ENCODE measurements around the gene LHB.
"Not testable (repeated sequence)": the region's sequence is repeated elsewhere in the genome, so short reads cannot be mapped to it uniquely, and the experiment has no call there.

Gene LHB

DNA sequence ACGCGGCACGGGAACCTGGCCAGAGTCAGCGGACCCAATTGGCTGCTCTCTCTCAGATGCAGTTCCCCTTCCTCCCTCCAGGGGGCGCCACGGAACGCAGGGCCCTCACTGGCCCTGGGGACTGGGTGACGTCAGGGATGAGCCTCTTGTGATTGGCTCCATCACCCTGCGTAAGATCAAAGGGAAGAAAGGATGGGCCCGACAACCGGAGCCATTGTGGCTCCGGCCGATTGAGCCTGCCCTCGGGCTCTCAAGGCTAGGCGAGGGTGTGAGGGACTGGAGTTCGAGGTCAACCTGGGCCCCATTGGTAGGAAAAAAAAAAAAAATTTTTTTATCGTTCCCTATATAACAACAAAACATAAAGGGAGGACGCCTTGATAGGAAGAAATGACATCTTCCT lies 19.9 kb upstream of the LHB start, which contains the start of gene CGB1:
Gene CGB1, minus strand, starts transcription at position 81 of the 400 bp plus-strand sequence. CDS start 184 bp downstream, outside the sequence.
- DNase-seq = not testable (repeated sequence)

DNA sequence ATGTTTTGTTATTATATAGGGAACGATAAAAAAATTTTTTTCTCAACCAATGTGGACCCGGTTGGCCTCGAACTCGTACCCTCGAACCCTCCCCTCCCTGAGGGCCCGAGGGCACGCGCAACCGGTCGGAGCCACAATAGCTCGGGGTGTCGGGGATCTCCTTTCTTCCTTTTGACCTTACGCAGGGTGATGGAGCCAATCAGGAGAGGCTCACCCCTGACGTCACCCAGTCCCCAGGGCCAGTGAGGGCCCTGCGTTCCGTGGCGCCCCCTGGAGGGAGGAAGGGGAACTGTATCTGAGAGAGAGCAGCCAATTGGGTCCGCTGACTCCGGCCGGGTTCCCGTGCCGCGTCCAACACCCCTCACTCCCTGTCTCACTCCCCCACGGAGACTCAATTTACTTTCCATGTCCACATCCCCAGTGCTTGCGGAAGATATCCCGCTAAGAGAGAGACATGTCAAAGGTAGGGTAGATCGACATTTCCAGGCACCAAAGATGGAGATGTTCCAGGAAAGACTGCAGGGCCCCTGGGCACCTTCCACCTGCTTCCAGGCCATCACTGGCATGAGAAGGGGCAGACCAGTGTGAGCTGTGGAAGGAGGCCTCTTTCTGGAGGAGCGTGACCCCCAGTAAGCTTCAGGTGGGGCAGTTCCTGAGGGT lies 14.9 kb upstream of the LHB start, which contains the start of gene CGB2:
Gene CGB2, plus strand, starts transcription at position 249 of the 660 bp plus-strand sequence. Its CDS starts 206 bp downstream, at position 455.
- peak; percentile 38 for DNase-seq

GRCh38 chr19:49030323-49030722 lies 13.4 kb upstream of the LHB start:
- not testable (repeated sequence) for DNase-seq

- DNase-seq = not testable (repeated sequence)
Observed at GRCh38 chr19:49029749-49030148, 12.9 kb upstream of the LHB start.

GRCh38 chr19:49028686-49029085 lies 11.8 kb upstream of the LHB start:
- DNase-seq = not testable (repeated sequence)

- not testable (repeated sequence) for DNase-seq
Observed at GRCh38 chr19:49025599-49025998, 8.7 kb upstream of the LHB start.

DNA sequence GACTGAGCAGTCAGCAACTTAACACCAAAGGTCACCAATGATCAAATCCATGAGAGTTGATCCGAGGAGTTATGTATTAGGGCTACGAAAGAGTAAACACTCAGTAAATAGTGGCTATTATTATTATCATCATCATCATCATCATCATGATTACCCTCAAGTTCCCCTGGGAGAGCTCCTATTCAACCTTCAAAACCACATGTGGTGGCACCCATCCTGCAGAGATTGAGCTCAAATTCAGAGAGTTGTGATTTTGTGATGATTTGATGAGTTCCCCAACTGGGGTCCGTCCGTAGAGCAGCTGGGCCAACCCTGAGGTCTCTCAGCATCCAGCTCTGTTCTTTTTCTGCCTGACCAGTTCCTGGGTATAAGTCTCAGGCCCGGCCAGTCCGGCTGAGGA lies 8.2 kb upstream of the LHB start:
- not testable (repeated sequence) for DNase-seq

GRCh38 chr19:49024233-49024632 lies 7.3 kb upstream of the LHB start, which contains the start of gene CGB3:
CGB3 (minus strand) TSS chr19:49024333; CDS start chr19:49023971, 362 bp downstream.
- not testable (repeated sequence) for DNase-seq

DNA sequence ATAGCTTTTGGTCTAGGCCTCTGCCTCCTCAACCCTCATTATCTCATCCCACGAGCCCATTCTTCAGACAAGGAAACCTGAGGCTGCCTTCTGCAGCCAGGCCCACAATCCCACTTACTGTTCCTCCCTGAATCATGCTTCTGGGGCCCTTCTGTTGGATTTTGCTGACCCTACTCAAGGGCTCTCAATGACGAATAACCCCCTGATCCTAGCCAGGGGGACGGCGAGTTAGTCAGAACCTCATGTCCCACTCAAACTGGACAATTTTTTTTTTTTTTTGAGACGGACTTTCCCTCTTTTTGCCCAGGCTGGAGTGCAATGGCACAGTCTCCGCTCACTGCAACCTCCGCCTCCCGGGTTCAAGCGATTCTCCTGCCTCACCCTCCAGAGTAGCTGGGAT lies 5.2 kb upstream of the LHB start:
- DNase-seq = no peak

GRCh38 chr19:49020931-49021895 lies 4.3 kb upstream of the LHB start:
- no peak for DNase-seq

DNA sequence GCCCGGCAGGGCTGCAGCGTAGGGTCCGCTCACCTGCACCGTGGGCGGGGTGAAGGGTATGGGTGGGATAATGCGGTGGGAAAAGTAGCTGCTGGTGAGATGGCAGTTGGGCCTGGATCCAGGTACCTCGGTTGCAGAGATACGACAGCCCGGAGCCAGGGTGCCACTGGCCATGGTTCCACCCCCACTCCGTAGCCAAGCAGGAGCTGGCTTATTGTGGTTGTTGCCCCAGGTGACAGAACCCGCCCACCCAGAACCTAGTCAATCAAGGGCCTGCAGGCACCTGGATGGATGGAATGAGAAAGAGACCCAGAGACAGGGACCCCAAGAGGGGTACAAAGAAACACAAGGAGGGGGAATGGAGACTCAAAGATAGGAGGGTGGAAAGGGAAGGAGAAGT lies 3.5 kb upstream of the LHB start:
- no peak for DNase-seq

- peak; percentile 79 for DNase-seq
Observed at GRCh38 chr19:49019242-49019932, 2.5 kb upstream of the LHB start.

DNA sequence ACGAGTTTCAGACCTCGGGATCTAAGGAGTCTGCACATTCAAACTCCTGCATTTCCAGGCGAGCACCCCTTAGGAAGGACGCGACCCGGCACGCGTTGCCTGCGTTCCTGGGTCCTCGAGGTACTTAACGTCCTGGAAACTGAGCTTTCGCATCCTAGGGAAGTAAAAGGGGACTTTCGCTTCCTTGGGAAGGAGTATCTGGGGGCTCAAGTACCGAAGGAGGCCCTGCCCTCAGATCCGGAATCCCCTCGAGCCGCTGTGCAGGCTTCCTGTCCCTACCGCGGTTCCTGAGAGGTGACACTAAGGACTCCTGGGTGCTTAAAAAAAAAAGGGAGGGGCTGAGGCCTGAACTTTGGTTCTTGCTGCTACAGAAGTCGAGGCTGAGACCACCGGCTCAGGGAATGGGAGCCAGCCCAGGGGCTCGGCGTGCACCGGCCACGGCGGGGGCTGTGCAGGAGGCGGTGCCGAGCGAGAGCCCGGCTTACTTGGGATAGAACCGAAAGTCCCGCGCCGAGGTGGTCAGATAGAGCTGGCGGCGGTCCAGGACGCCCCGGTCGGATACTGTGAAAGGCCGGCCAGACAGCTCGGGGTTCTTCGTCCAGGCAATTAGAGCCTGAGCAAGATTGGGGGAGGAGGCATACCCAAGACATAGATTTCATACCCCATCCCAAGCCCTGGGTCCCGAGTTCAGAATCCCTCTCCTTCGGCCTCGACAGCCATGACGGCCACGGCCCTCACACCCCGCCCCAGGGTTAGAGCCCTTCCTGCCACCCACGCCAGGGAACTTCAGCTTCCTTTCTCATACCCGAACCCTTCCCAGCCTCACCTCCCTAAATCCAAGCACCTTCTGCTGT lies 1.7 kb upstream of the LHB start:
- DNase-seq = peak; percentile 46

- peak; percentile 68 for DNase-seq
Observed at GRCh38 chr19:49017666-49018351, 918 bp upstream of the LHB start.

DNA sequence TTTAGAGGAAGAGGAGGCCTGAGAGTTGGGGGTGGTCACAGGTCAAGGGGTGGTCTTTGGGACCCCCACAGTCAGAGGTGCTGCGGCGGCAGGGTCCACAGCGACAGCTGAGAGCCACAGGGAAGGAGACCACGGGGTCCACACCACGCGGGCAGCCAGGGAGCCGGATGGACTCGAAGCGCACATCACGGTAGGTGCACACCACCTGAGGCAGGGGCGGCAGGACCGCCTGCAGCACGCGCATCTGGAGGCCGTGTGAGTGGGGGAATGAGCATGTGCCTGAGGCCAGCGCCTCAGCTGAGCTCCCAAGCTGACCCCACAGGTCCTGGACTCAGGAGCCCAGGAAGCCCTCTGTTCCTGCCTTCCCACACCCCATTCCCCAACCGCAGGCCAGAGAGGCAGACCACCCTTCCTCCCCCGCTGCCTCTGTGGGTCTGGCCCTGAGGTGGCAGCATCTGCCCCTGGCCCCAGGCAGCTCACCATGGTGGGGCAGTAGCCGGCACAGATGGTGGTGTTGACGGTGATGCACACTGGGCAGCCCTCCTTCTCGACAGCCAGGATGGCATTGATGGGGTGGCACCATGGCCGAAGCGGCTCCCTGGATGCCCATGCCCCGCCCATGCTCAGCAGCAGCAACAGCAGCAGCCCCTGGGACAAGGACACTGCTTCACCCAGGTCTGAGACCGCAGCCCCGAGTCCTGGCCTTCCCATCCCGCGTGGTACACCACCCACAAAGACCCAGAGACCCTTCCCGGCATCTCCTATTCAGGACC lies 638 bp downstream of the LHB start:
- no peak for DNase-seq

DNA sequence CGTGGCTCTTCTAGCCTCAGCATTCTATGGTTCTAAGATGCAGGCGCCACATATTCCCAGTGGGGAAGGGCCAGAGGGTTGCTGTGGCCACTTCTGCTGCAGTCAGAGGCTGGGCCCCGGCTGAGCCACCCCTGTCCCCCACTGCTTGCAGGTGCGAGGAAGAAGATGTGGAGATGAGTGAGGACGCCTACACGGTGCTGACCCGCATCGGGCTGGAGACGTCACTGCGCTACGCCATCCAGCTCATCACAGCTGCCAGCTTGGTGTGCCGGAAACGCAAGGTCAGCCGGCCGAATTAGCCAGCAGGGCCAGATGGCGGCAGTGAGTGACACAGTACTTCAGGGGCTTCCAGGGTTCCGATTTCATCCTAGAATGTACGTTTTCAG lies 2.0 kb downstream of the LHB start:
- no peak for DNase-seq

DNA sequence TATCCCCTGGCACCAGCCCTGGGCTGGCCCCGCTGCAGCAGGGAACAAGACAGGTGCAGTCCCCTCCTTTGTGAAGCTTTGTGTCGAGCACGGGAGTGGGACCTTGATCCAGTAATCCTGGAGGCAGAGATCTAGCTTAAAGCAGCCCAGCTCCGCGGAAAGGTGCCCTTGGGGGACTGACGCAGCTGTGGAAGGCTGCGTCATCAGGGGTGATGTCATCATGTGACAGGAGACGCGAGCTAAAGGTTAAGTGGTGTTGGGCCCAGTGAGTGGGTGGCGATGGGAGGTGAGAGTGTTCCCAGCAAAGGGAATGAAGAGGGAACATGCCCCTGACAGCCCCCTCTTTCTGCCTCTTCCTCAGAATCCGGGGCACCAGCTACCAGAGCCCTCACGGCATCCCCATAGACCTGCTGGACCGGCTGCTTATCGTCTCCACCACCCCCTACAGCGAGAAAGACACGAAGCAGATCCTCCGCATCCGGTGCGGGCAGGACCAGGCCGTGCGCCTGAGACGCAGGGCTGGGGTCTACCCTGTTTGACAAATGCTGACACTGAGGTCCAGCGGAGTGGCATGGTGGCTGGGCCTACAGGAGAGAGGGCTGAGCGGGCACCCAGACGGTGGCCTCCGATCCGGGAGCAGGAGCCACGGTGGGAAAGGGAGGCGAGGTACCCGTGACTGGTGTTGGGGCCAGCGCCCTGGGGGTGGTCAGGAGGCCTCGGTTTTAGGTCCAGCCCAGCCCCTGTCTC lies 2.6 kb downstream of the LHB start:
- no peak for DNase-seq

GRCh38 chr19:49011194-49011593 lies 5.7 kb downstream of the LHB start:
- DNase-seq = no peak

DNA sequence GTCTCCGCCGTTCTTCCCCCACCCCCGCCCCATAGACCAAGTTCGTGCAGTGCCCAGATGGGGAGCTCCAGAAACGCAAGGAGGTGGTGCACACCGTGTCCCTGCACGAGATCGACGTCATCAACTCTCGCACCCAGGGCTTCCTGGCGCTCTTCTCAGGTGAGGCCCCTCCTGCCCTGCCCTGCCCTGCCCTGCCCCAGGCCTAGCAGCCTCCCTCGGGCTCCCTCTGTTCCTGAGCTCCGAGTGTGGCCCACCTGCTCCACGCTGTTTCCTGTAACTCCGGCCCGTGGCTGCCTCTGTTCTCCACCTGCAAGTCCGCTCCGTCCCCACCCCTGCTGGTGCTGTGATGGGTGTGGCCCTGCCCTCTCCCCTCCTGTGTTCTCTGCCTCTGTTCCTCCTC lies 6.4 kb downstream of the LHB start:
- DNase-seq = no peak

GRCh38 chr19:49009828-49010227 lies 7.1 kb downstream of the LHB start:
- no peak for DNase-seq
